Liver (tissue), 9 donors: ENCODE results near the gene ERCC6. TPM values are rescaled to one million over a fixed set of nuclear protein-coding genes. Genes with fewer than 3 reads are reported as not detected.

Source experiments
- DNase-seq: peaks from one replicate; pipeline ENCODE4 v3.0.0-alpha.2; 2017; ENCODE audit warnings: low spot score
- H3K27ac ChIP-seq, 2 donors: one replicate each; pipeline ENCODE4 v1.7.0; 2013; ENCODE audit warnings: inconsistent platforms in 2 of 2, low read length in 2 of 2, control low read depth in 1 of 2, low read depth in 1 of 2, mild to moderate bottlenecking in 1 of 2
- H3K27me3 ChIP-seq, 4 donors: one replicate each; pipeline versions ENCODE4 v1.6.1 to v1.7.0; 2013; ENCODE audit warnings: low read length in 3 of 4, inconsistent platforms in 1 of 4, mild to moderate bottlenecking in 1 of 4, moderate library complexity in 1 of 4; ENCODE audit not compliant: control insufficient read depth in 4 of 4, insufficient read depth in 4 of 4
- H3K36me3 ChIP-seq, 4 donors: one replicate each; pipeline versions ENCODE4 v1.6.1 to v1.7.0; 2013; ENCODE audit warnings: low read length in 3 of 4, mild to moderate bottlenecking in 3 of 4, low read depth in 1 of 4, moderate library complexity in 1 of 4; ENCODE audit not compliant: control insufficient read depth in 4 of 4, insufficient read depth in 3 of 4
- H3K4me1 ChIP-seq, 4 donors: one replicate each; pipeline versions ENCODE4 v1.6.1 to v1.7.0; 2013; ENCODE audit warnings: low read length in 3 of 4, mild to moderate bottlenecking in 3 of 4, moderate library complexity in 1 of 4; ENCODE audit not compliant: control insufficient read depth in 4 of 4, insufficient read depth in 4 of 4
- H3K4me3 ChIP-seq, 3 donors: one replicate each; pipeline versions ENCODE4 v1.6.1 to v1.7.0; 2013; ENCODE audit warnings: low read length in 3 of 3, control low read depth in 1 of 3, low read depth in 1 of 3, mild to moderate bottlenecking in 1 of 3
- H3K9ac ChIP-seq, 2 donors: one replicate each; pipeline ENCODE4 v1.7.0; 2013; ENCODE audit warnings: low read length in 2 of 2, mild to moderate bottlenecking in 2 of 2, moderate library complexity in 2 of 2, control low read depth in 1 of 2, low read depth in 1 of 2
- H3K9me3 ChIP-seq, 4 donors: one replicate each; pipeline versions ENCODE4 v1.6.1 to v1.7.0; 2013; ENCODE audit warnings: low read length in 3 of 4; ENCODE audit not compliant: control insufficient read depth in 4 of 4
- EGR1 ChIP-seq, 2 donors: IDR thresholded peaks; 2 replicates each; pipeline ENCODE4 v1.6.1; 2016 to 2018; ENCODE audit warnings: antibody characterized with exemption in 2 of 2, low read depth in 2 of 2
- FOXA1 ChIP-seq: IDR thresholded peaks from 2 replicates; pipeline ENCODE4 v1.6.1; 2016; ENCODE audit warnings: antibody characterized with exemption
- FOXA2 ChIP-seq: IDR thresholded peaks from 2 replicates; pipeline ENCODE4 v1.6.1; 2016; ENCODE audit warnings: antibody characterized with exemption
- GABPA ChIP-seq, 2 donors: IDR thresholded peaks in 1 of 2; conservative IDR thresholded peaks in 1 of 2; 2 replicates each; pipeline ENCODE4 v1.6.1; 2016; ENCODE audit warnings: antibody characterized with exemption in 2 of 2, mild to moderate bottlenecking in 1 of 2, moderate library complexity in 1 of 2
- HNF4A ChIP-seq, 2 donors: conservative IDR thresholded peaks; 2 replicates each; pipeline ENCODE4 v1.6.1; 2016; ENCODE audit warnings: antibody characterized with exemption in 2 of 2, mild to moderate bottlenecking in 2 of 2
- HNF4G ChIP-seq: IDR thresholded peaks from 2 replicates; pipeline ENCODE4 v1.6.1; 2016; ENCODE audit warnings: antibody characterized with exemption
- JUND ChIP-seq, 2 donors: IDR thresholded peaks; 2 replicates each; pipeline ENCODE4 v1.6.1; 2016; ENCODE audit warnings: antibody characterized with exemption in 2 of 2
- NR2F2 ChIP-seq: IDR thresholded peaks from 2 replicates; pipeline ENCODE4 v1.6.1; 2016; ENCODE audit warnings: antibody characterized with exemption
- RAD21 ChIP-seq, 2 donors: IDR thresholded peaks; 2 replicates each; pipeline ENCODE4 v1.6.1; 2016; ENCODE audit warnings: antibody characterized with exemption in 2 of 2, mild to moderate bottlenecking in 2 of 2
- RXRA ChIP-seq, 2 donors: IDR thresholded peaks; 2 replicates each; pipeline ENCODE4 v1.6.1; 2017 to 2018; ENCODE audit warnings: antibody characterized with exemption in 2 of 2, mild to moderate bottlenecking in 1 of 2
- SP1 ChIP-seq: IDR thresholded peaks from 2 replicates; pipeline ENCODE4 v1.6.1; 2018; ENCODE audit warnings: antibody characterized with exemption, mild to moderate bottlenecking
- TAF1 ChIP-seq: conservative IDR thresholded peaks from 2 replicates; pipeline ENCODE4 v1.6.1; 2016; ENCODE audit warnings: antibody characterized with exemption, mild to moderate bottlenecking
- YY1 ChIP-seq: IDR thresholded peaks from 2 replicates; pipeline ENCODE4 v1.6.1; 2016; ENCODE audit warnings: antibody characterized with exemption, mild to moderate bottlenecking
- WGBS: extraction: QIAGEN DNeasy Blood & Tissue Kit; methylation state at CpG from one replicate; pipeline ENCODE4 v1.1.7; 2013; 5-methylcytosine and 5-hydroxymethylcytosine counted together
- polyA plus RNA-seq, 2 donors: library from polyadenylated mRNA; stranded (reverse) in 1 of 2; unstranded in 1 of 2; fragments of 200-250 nt in 1 of 2; fragments of >200 nt in 1 of 2; fragmentation: Nextera tagmentation in 1 of 2; extraction: Ambion mirVana in 1 of 2; gene quantifications; one replicate each; pipeline versions ENCODE4 v1.2.1 to v1.2.3, GENCODE V29; 2013 to 2015
- total RNA-seq, 2 donors: library from RNA; depleted of rRNA; stranded (reverse); fragments of >200 nt; gene quantifications; one replicate each; pipeline ENCODE4 v1.2.3, GENCODE V29; 2014
- TF ChIP-seq, protein P1 (sequence below): IDR thresholded peaks from 2 replicates; pipeline ENCODE4 v1.6.1; 2016; ENCODE audit warnings: antibody characterized with exemption
- TF ChIP-seq, protein P2 (sequence below): IDR thresholded peaks from 2 replicates; pipeline ENCODE4 v1.6.1; 2016; ENCODE audit warnings: antibody characterized with exemption
- TF ChIP-seq, protein P3 (sequence below): IDR thresholded peaks from 2 replicates; pipeline ENCODE4 v1.6.1; 2016; ENCODE audit warnings: antibody characterized with exemption
- TF ChIP-seq, protein P4 (sequence below): fragments of 150-350 bp; IDR thresholded peaks from 2 replicates; pipeline ENCODE4 v1.5.1; 2017; ENCODE audit warnings: improper control_type of control experiment, low read depth, low read length; ENCODE audit not compliant: missing input control
- TF ChIP-seq, protein P5 (sequence below): IDR thresholded peaks from 2 replicates; pipeline ENCODE4 v1.6.1; 2016; ENCODE audit warnings: antibody characterized with exemption, mild to moderate bottlenecking
- donor health status: healthy.
- donor health status: healthy.
- donor health status: healthy.
- donor health status: healthy.
- donor health status: healthy.

Gene ERCC6
- total and polyA plus RNA-seq, 4 donors: 2.3 to 17.1 (median 7.5) TPM

DNA sequence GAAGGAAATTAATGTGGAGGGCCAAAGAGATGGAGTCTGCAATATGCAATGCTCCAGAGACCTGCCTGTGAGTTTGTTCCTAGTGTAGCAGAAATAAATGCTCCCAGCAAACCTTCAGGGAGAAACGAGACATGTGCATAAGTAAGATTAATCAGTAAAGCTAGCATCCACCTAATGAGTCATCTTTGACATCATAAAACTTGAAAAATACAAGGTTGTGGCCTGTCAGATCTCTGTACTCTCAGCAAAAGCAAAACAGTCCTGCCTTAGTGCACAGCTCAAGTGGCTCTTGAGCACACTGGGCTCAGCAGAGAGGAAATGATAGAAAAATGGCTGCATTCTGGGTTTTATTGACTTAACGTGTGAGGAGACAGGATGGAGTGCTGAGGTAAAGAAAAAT, 32.5 kb upstream of the ERCC6 start:
- TF ChIP-seq, protein P1, sequence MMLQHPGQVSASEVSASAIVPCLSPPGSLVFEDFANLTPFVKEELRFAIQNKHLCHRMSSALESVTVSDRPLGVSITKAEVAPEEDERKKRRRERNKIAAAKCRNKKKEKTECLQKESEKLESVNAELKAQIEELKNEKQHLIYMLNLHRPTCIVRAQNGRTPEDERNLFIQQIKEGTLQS: no peak
- TF ChIP-seq, protein P2, sequence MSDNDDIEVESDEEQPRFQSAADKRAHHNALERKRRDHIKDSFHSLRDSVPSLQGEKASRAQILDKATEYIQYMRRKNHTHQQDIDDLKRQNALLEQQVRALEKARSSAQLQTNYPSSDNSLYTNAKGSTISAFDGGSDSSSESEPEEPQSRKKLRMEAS: no peak
- TF ChIP-seq YY1: no peak
- no peak for TF ChIP-seq HNF4A (conservative IDR thresholded peaks at IDR 0.05)
- TF ChIP-seq TAF1: no peak
- no peak for TF ChIP-seq RAD21 (IDR thresholded peaks at IDR 0.05)
- no peak for TF ChIP-seq FOXA2
- no peak for TF ChIP-seq EGR1 (IDR thresholded peaks at IDR 0.05; ENCODE audit: low read depth in 2 of 2)
- TF ChIP-seq, protein P3, sequence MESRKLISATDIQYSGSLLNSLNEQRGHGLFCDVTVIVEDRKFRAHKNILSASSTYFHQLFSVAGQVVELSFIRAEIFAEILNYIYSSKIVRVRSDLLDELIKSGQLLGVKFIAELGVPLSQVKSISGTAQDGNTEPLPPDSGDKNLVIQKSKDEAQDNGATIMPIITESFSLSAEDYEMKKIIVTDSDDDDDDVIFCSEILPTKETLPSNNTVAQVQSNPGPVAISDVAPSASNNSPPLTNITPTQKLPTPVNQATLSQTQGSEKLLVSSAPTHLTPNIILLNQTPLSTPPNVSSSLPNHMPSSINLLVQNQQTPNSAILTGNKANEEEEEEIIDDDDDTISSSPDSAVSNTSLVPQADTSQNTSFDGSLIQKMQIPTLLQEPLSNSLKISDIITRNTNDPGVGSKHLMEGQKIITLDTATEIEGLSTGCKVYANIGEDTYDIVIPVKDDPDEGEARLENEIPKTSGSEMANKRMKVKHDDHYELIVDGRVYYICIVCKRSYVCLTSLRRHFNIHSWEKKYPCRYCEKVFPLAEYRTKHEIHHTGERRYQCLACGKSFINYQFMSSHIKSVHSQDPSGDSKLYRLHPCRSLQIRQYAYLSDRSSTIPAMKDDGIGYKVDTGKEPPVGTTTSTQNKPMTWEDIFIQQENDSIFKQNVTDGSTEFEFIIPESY: no peak
- no peak for TF ChIP-seq GABPA (IDR thresholded peaks at IDR 0.05 in 1 of 2, conservative IDR thresholded peaks at IDR 0.05 in 1 of 2)
- WGBS: 51% methylated on average over 2 of the region's 2 CpGs

DNA sequence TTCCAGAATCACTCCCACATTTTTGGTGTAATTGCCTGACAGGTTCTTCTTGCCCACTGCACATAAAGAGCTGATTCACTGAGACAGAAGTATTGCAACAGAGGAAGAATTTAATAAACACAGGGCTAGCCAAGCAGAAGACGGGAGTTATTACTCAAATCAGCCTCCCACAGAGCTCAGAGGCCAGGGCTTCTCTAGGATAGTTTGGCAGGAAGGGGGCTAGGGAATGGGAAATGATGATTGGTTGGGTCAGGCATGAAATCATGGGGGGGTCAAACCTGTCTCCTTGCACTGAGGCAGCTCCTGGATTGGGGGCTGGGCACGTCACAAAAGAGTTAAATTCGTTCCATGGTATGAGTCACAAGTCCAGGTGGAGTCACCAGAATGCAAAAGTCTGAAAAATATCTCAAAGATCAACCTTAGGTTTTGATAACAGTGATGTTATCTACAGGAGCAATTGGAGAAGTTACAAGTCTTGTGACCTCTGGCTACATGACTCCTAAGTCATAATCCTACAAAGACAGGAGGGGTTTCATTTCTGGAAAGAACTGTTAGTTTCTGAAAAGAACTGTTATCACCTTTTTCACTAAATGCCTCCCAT, 30.2 kb upstream of the ERCC6 start:
- no peaks in the 10 kb centered on the region for H3K4me1 ChIP-seq
- no peak overlapping the region for H3K27ac ChIP-seq
- no peak for DNase-seq
- TF ChIP-seq, protein P2: no peak
- no peak for TF ChIP-seq RAD21 (IDR thresholded peaks at IDR 0.05)
- TF ChIP-seq HNF4G: no peak
- no peak for TF ChIP-seq FOXA2
- TF ChIP-seq, protein P1: no peak
- no peak for TF ChIP-seq TAF1
- TF ChIP-seq, protein P4, sequence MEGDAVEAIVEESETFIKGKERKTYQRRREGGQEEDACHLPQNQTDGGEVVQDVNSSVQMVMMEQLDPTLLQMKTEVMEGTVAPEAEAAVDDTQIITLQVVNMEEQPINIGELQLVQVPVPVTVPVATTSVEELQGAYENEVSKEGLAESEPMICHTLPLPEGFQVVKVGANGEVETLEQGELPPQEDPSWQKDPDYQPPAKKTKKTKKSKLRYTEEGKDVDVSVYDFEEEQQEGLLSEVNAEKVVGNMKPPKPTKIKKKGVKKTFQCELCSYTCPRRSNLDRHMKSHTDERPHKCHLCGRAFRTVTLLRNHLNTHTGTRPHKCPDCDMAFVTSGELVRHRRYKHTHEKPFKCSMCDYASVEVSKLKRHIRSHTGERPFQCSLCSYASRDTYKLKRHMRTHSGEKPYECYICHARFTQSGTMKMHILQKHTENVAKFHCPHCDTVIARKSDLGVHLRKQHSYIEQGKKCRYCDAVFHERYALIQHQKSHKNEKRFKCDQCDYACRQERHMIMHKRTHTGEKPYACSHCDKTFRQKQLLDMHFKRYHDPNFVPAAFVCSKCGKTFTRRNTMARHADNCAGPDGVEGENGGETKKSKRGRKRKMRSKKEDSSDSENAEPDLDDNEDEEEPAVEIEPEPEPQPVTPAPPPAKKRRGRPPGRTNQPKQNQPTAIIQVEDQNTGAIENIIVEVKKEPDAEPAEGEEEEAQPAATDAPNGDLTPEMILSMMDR: no peak
- TF ChIP-seq, protein P5, sequence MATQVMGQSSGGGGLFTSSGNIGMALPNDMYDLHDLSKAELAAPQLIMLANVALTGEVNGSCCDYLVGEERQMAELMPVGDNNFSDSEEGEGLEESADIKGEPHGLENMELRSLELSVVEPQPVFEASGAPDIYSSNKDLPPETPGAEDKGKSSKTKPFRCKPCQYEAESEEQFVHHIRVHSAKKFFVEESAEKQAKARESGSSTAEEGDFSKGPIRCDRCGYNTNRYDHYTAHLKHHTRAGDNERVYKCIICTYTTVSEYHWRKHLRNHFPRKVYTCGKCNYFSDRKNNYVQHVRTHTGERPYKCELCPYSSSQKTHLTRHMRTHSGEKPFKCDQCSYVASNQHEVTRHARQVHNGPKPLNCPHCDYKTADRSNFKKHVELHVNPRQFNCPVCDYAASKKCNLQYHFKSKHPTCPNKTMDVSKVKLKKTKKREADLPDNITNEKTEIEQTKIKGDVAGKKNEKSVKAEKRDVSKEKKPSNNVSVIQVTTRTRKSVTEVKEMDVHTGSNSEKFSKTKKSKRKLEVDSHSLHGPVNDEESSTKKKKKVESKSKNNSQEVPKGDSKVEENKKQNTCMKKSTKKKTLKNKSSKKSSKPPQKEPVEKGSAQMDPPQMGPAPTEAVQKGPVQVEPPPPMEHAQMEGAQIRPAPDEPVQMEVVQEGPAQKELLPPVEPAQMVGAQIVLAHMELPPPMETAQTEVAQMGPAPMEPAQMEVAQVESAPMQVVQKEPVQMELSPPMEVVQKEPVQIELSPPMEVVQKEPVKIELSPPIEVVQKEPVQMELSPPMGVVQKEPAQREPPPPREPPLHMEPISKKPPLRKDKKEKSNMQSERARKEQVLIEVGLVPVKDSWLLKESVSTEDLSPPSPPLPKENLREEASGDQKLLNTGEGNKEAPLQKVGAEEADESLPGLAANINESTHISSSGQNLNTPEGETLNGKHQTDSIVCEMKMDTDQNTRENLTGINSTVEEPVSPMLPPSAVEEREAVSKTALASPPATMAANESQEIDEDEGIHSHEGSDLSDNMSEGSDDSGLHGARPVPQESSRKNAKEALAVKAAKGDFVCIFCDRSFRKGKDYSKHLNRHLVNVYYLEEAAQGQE: no peak
- TF ChIP-seq GABPA (IDR thresholded peaks at IDR 0.05 in 1 of 2, conservative IDR thresholded peaks at IDR 0.05 in 1 of 2): no peak
- TF ChIP-seq, protein P3: no peak
- no peak for TF ChIP-seq SP1
- no peak for TF ChIP-seq RXRA (IDR thresholded peaks at IDR 0.05)
- no peak for TF ChIP-seq FOXA1
- TF ChIP-seq YY1: no peak
- TF ChIP-seq JUND (IDR thresholded peaks at IDR 0.05): no peak
- TF ChIP-seq HNF4A (conservative IDR thresholded peaks at IDR 0.05): no peak
- no peak for TF ChIP-seq NR2F2
- no peak for TF ChIP-seq EGR1 (IDR thresholded peaks at IDR 0.05; ENCODE audit: low read depth in 2 of 2)
- no peak overlapping the region for H3K4me3 ChIP-seq
- H3K9me3 ChIP-seq: peaks cover 0 to 8% (median 4%) of the 10 kb centered on the region in 4 donors
- H3K27me3 ChIP-seq: peaks cover 0 to 2% (median 0%) of the 10 kb centered on the region in 4 donors
- no peak overlapping the region for H3K9ac ChIP-seq
- 58% methylated on average over 3 of the region's 3 CpGs for WGBS
- H3K36me3 ChIP-seq: no peaks in the 10 kb centered on the region

More for the DNA sequence above, 32.5 kb upstream of the ERCC6 start:
- H3K4me3 ChIP-seq: no peak overlapping the region
- H3K27me3 ChIP-seq: peaks cover 0 to 2% (median 0%) of the 10 kb centered on the region in 4 donors
- DNase-seq: no peak
- H3K36me3 ChIP-seq: no peaks in the 10 kb centered on the region
- H3K4me1 ChIP-seq: no peaks in the 10 kb centered on the region
- H3K27ac ChIP-seq: no peak overlapping the region
- H3K9ac ChIP-seq: no peak overlapping the region
- H3K9me3 ChIP-seq: peaks cover 0 to 8% (median 4%) of the 10 kb centered on the region in 4 donors
